PC-3 (cell line): ENCODE measurements around the gene SLAIN1. TPM values are rescaled to one million over a fixed set of nuclear protein-coding genes. Genes with fewer than 3 reads are reported as not detected.

Source experiments
- ATAC-seq: fragments of 200-7000 bp; cut with Tn5 transposase; 2 replicates; pipeline ENCODE4 v1.9.1; 2020; ENCODE audit warnings: mild to moderate bottlenecking, moderate library complexity
- BruUV-seq: library from RNA; stranded (reverse); fragments of 400-500 nt; replicated peaks from 2 replicates; lab custom pipeline; 2021; lab: Mats Ljungman, UMichigan
- CTCF ChIA-PET: fragments of 300-600 bp; sonication (Branson Sonifier 250); formaldehyde crosslinking; loops from one replicate; lab custom pipeline; 2022; ENCODE audit warnings: antibody characterized with exemption; lab: Charles Lee
- POLR2A ChIA-PET: fragments of 300-600 bp; sonication (Branson Sonifier 250); formaldehyde crosslinking; loops from one replicate; lab custom pipeline; 2022; ENCODE audit warnings: antibody characterized with exemption; ENCODE audit not compliant: unreplicated experiment; lab: Charles Lee
- DNase-seq: peaks from one replicate; pipeline ENCODE4 v3.0.0-alpha.2; 2015
- H2AFZ ChIP-seq: fragments of 300-600 bp; sonication (generic); 2 replicates; pipeline ENCODE4 v1.6.0; 2016; ENCODE audit warnings: antibody characterized with exemption, low read length
- H3F3A ChIP-seq: fragments of 300-600 bp; sonication (generic); one replicate; pipeline ENCODE4 v1.6.0; 2017; ENCODE audit warnings: antibody characterized with exemption, low read length, control low read depth, mild to moderate bottlenecking; ENCODE audit not compliant: unreplicated experiment
- H3K27ac ChIP-seq: fragments of 300-600 bp; sonication (generic); 2 replicates; pipeline ENCODE4 v1.5.1; 2016; ENCODE audit warnings: mild to moderate bottlenecking, low read length
- H3K27me3 ChIP-seq: fragments of 300-600 bp; sonication (generic); 2 replicates; pipeline ENCODE4 v1.6.1; 2016; ENCODE audit warnings: low read length, mixed read lengths
- H3K36me3 ChIP-seq: fragments of 300-600 bp; sonication (generic); 2 replicates; pipeline ENCODE4 v1.6.1; 2016; ENCODE audit warnings: low read depth, mixed run types, low read length, mixed read lengths
- H3K4me1 ChIP-seq: fragments of 300-600 bp; sonication (generic); 2 replicates; pipeline ENCODE4 v1.5.1; 2016; ENCODE audit warnings: low read length; ENCODE audit not compliant: insufficient read depth
- H3K4me2 ChIP-seq: fragments of 300-600 bp; sonication (generic); 2 replicates; pipeline ENCODE4 v1.6.0; 2016; ENCODE audit warnings: low read length
- H3K4me3 ChIP-seq: fragments of 300-600 bp; sonication (generic); 2 replicates; pipeline ENCODE4 v1.5.1; 2016; ENCODE audit warnings: mild to moderate bottlenecking, low read length, mixed read lengths
- H3K79me2 ChIP-seq: fragments of 300-600 bp; sonication (generic); 2 replicates; pipeline ENCODE4 v1.6.1; 2017; ENCODE audit warnings: low read length, mixed read lengths
- H3K9ac ChIP-seq: fragments of 300-600 bp; sonication (generic); 2 replicates; pipeline ENCODE4 v1.6.0; 2016; ENCODE audit warnings: mild to moderate bottlenecking, low read length
- H3K9me2 ChIP-seq: fragments of 300-600 bp; sonication (generic); replicated peaks from 2 replicates; pipeline ENCODE4 v1.6.1; 2016; ENCODE audit warnings: mixed run types, low read length, mixed read lengths
- H3K9me3 ChIP-seq: fragments of 300-600 bp; sonication (generic); 2 replicates; pipeline ENCODE4 v1.6.1; 2016; ENCODE audit warnings: low read length, mixed read lengths
- H4K20me1 ChIP-seq: fragments of 300-600 bp; sonication (generic); 2 replicates; pipeline ENCODE4 v1.6.1; 2016; ENCODE audit warnings: low read length, mixed read lengths
- EZH2 ChIP-seq: fragments of 300-600 bp; sonication (generic); IDR thresholded peaks from one replicate; pipeline ENCODE4 v1.6.1; 2017; ENCODE audit warnings: antibody characterized with exemption, mild to moderate bottlenecking, low read length; ENCODE audit not compliant: unreplicated experiment
- EZH2phosphoT487 ChIP-seq: fragments of 300-600 bp; sonication (generic); IDR thresholded peaks from 2 replicates; pipeline ENCODE4 v1.6.1; 2018; ENCODE audit warnings: mild to moderate bottlenecking, antibody characterized with exemption, low read length, borderline replicate concordance
- intact Hi-C: fragments of 100-400 bp; cut with micrococcal nuclease; formaldehyde crosslinking; loops from 2 replicates; pipeline ENCODE4 v1.9.0; 2023
- total RNA-seq: library from RNA; depleted of rRNA; stranded (reverse); fragments of >200 nt; gene quantifications from 2 replicates; pipeline ENCODE4 v1.2.3, GENCODE V29; 2014
- TF ChIP-seq, protein P1 (sequence below): fragments of 300-600 bp; sonication (generic); conservative IDR thresholded peaks from 2 replicates; pipeline ENCODE4 v1.5.1; 2017; ENCODE audit warnings: antibody characterized with exemption, low read depth, mild to moderate bottlenecking, low read length

The SLAIN1 gene
- total RNA-seq, 1 experiment from 2014 or later = 12.7 TPM

DNA sequence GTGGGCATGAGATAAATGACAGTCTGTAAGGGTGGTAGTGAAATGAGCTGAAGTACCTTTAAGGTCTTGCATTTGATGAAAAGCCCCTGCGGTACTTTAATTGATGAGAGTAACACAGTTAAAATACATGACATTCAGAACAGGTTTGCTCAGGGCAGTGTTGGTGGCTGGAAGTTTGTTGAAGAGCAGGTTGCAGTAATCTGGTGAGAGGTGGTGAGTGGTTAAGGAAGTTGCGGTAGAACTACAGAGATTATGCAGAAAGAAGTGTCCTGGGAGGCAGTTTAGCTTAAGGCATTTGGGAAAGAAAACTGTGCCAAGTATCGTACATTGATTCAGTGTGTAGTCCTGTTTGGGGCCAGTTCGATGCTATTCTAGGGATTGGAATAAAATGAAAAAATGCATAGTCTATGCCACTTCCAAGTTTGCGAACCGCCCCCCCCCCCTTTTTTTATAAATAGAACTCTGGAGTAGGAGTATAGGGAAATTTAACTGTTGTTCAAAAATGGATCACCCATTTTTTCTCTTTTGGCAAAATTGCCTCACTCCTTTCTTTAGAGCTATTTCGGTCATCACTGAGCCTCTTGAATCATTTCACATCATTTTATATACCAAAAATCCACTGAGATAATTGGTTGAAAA is 42.7 kb downstream of the SLAIN1 start:
- no peaks in the 10 kb centered on the region for H3K36me3 ChIP-seq
- H4K20me1 ChIP-seq = no peaks in the 10 kb centered on the region
- no peaks in the 10 kb centered on the region for H3K4me1 ChIP-seq
- intact Hi-C loops = no loop called here
- H3K79me2 ChIP-seq = no peaks in the 10 kb centered on the region
- no peak overlapping the region for H2AFZ ChIP-seq
- ChIA-PET CTCF (no interaction called here), POLR2A (no interaction called here)
- H3K9me2 ChIP-seq = no peaks in the 10 kb centered on the region
- ATAC-seq (no peak), DNase-seq (no peak)
- no peak overlapping the region for H3K4me2 ChIP-seq
- H3F3A ChIP-seq = no peaks in the 10 kb centered on the region
- no TSS peak for BruUV-seq
- H3K9ac ChIP-seq = no peak overlapping the region
- TF ChIP-seq, protein P1, sequence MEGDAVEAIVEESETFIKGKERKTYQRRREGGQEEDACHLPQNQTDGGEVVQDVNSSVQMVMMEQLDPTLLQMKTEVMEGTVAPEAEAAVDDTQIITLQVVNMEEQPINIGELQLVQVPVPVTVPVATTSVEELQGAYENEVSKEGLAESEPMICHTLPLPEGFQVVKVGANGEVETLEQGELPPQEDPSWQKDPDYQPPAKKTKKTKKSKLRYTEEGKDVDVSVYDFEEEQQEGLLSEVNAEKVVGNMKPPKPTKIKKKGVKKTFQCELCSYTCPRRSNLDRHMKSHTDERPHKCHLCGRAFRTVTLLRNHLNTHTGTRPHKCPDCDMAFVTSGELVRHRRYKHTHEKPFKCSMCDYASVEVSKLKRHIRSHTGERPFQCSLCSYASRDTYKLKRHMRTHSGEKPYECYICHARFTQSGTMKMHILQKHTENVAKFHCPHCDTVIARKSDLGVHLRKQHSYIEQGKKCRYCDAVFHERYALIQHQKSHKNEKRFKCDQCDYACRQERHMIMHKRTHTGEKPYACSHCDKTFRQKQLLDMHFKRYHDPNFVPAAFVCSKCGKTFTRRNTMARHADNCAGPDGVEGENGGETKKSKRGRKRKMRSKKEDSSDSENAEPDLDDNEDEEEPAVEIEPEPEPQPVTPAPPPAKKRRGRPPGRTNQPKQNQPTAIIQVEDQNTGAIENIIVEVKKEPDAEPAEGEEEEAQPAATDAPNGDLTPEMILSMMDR = no peak
- TF ChIP-seq EZH2phosphoT487 (no peak), EZH2 (no peak)
- no peaks in the 10 kb centered on the region for H3K9me3 ChIP-seq
- H3K27me3 ChIP-seq = no peaks in the 10 kb centered on the region
- H3K4me3 ChIP-seq = no peak overlapping the region
- no peak overlapping the region for H3K27ac ChIP-seq

DNA sequence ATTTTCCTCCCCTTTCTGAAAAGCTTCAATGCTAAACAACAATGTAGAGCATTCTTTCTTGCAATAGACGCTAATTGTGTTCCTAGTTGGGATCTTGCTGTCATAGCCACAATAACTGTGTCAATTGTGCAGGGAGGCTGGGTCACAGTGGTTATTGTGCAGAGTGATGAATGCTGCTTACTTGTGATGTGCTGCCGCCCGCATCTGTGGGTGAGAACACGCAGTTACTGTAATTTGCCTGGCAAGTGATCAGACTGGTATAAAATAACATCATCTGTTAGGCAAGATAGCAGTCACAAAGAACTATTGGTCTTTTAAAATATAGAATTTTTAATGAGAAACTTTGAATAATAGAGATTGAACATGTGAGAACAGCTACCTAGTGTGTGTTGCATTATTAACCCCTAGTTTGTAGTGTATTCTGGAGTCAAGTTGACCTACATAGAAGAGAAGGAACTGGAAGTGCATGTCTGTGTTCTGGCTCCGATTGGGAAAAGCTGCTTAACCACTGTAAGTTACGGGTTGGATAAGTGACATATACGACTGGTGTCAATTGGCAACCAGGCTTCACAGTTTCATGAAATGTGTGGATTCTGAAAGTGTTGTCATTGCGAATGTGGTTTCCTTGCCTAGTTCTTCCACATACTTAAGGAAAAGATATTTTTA is 43.6 kb downstream of the SLAIN1 start:
- Histone ChIP-seq H3K27ac (no peak overlapping the region), H3F3A (no peaks in the 10 kb centered on the region), H3K9ac (no peak overlapping the region), H3K9me3 (no peaks in the 10 kb centered on the region), H4K20me1 (no peaks in the 10 kb centered on the region), H3K9me2 (no peaks in the 10 kb centered on the region), H3K79me2 (no peaks in the 10 kb centered on the region), H3K36me3 (no peaks in the 10 kb centered on the region), H2AFZ (no peak overlapping the region), H3K27me3 (no peaks in the 10 kb centered on the region), H3K4me1 (no peaks in the 10 kb centered on the region), H3K4me3 (no peak overlapping the region), H3K4me2 (no peak overlapping the region)
- ChIA-PET POLR2A (no interaction called here), CTCF (no interaction called here)
- intact Hi-C loops = no loop called here
- no TSS peak for BruUV-seq
- DNase-seq (no peak), ATAC-seq (no peak)
- TF ChIP-seq EZH2phosphoT487 = no peak
- TF ChIP-seq, protein P1 = no peak
- TF ChIP-seq EZH2 = no peak

DNA sequence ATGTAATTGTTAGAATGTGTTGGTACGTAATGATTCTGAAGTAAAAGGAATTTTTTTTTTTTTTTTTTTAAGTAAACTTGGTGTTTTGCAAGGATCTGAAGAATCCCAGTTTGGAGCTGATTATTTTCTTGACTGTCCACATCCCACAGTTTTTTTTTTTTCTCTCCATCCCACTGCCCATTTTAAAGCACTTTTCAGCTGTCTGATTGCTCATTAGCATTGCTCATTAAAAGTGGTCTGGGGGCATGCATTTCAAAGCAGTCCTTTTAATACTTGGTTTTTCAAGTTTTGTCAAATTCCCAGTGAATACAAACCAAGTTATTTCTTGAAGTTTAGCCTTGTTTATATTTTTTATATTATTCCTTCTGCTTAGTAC is 44.1 kb downstream of the SLAIN1 start:
- Histone ChIP-seq H3F3A (no peaks in the 10 kb centered on the region), H2AFZ (no peak overlapping the region), H3K27me3 (no peaks in the 10 kb centered on the region), H3K9me2 (no peaks in the 10 kb centered on the region), H3K4me2 (no peak overlapping the region), H3K9me3 (no peaks in the 10 kb centered on the region), H3K79me2 (no peaks in the 10 kb centered on the region), H3K27ac (no peak overlapping the region), H3K9ac (no peak overlapping the region), H4K20me1 (no peaks in the 10 kb centered on the region), H3K36me3 (no peaks in the 10 kb centered on the region), H3K4me3 (no peak overlapping the region), H3K4me1 (no peaks in the 10 kb centered on the region)
- ChIA-PET CTCF (no interaction called here), POLR2A (no interaction called here)
- BruUV-seq = no TSS peak
- no peak for TF ChIP-seq EZH2phosphoT487
- no peak for TF ChIP-seq EZH2
- intact Hi-C loops = no loop called here
- DNase-seq (no peak), ATAC-seq (no peak)
